NT2/D1 (cell line): ENCODE results near the gene ARRB1.

Experiments
- DNase-seq: peaks from one replicate; pipeline ENCODE4 v3.0.0-alpha.2; 2011; ENCODE audit warnings: low read depth, low spot score
- H3K27me3 ChIP-seq: 2 replicates; pipeline ENCODE4 v1.6.0; 2011; ENCODE audit warnings: mild to moderate bottlenecking; ENCODE audit not compliant: insufficient read length, insufficient read depth
- H3K36me3 ChIP-seq: 2 replicates; pipeline ENCODE4 v1.6.1; 2011; ENCODE audit warnings: mild to moderate bottlenecking, low read length, mixed read lengths; ENCODE audit not compliant: insufficient read depth, insufficient read length
- H3K4me1 ChIP-seq: 2 replicates; pipeline ENCODE4 v1.5.1; 2011; ENCODE audit not compliant: insufficient read depth, insufficient read length
- H3K4me3 ChIP-seq: 2 replicates; pipeline ENCODE4 v1.5.1; 2011; ENCODE audit warnings: low read depth; ENCODE audit not compliant: insufficient read length
- H3K9ac ChIP-seq: 2 replicates; pipeline ENCODE4 v1.6.0; 2011; ENCODE audit warnings: low read depth; ENCODE audit not compliant: insufficient read length
- H3K9me3 ChIP-seq: 2 replicates; pipeline ENCODE4 v1.5.1; 2011; ENCODE audit warnings: mild to moderate bottlenecking, low read length; ENCODE audit not compliant: insufficient read depth
- SUZ12 ChIP-seq: IDR thresholded peaks from 2 replicates; pipeline ENCODE4 v1.6.1; 2011; ENCODE audit not compliant: insufficient read length, insufficient read depth; ENCODE audit errors: extremely low read depth
- YY1 ChIP-seq: IDR thresholded peaks from 2 replicates; pipeline ENCODE4 v1.6.1; 2011; ENCODE audit not compliant: insufficient read length, insufficient read depth
- ZNF274 ChIP-seq: IDR thresholded peaks from 2 replicates; pipeline ENCODE4 v1.6.1; 2011; ENCODE audit warnings: mild to moderate bottlenecking, low read depth, low read length

Gene ARRB1

DNA sequence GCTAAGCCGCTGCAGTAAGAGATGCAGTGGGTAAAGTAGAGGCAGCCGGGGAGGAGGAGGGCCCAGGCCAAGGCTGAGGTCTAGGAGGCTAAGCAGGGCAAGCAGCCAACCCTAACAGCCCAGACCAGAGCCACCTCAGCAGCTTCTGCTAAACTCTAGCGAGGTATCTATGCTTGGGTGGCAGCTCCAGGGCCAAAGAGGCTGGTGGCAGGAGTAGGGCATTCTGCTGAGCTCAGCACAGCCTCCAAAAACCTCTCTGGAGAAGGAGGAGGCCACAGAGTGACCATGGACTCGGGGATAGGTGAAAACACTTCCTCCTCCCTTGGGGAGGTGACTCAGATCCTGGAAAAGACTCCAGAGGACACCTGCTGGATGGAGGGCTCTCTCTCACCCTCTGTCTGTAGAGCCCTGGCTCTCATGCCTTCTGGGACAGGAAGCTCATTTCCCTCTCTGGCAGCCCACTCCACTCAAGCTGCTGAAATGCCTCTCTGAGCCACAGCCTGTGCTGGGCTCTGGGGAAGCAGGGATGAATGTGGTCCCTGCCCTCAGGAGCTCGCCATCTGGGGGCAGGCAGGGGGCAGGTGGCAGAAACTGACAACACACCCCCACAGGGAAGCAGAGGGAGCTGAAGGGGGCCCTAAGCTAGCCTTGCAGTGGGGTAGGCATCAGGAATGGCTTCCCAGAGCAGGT is 127.4 kb downstream of the ARRB1 start:
- no peaks in the 10 kb centered on the region for H3K36me3 ChIP-seq
- DNase-seq: no peak
- no peaks in the 10 kb centered on the region for H3K9me3 ChIP-seq
- H3K9ac ChIP-seq: no peak overlapping the region
- no peak overlapping the region for H3K4me3 ChIP-seq
- no peaks in the 10 kb centered on the region for H3K4me1 ChIP-seq
- TF ChIP-seq SUZ12: no peak
- no peak for TF ChIP-seq YY1
- H3K27me3 ChIP-seq: no peaks in the 10 kb centered on the region

DNA sequence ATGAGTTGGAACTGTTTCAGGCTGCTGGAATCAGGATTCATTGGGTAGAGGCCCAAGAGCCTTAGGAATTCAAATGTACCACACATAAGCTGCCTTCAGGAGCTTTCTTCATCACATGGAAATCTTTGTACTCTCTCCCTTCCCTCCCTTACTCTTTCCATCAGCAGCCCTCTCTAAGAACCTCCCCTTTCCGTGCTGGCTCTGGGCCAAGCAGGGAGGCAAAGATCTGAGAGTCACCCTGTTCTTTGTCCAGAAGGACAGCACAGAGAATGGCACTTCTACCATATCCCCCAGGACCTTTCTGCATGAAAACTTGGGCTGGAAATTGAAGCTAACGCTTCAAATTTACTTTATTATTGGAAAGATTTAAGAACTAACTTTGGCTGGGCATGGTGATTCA is 131.6 kb downstream of the ARRB1 start:
- no peaks in the 10 kb centered on the region for H3K4me1 ChIP-seq
- no peaks in the 10 kb centered on the region for H3K36me3 ChIP-seq
- H3K9ac ChIP-seq: no peak overlapping the region
- H3K27me3 ChIP-seq: peaks cover 30% of the 10 kb centered on the region
- no peak overlapping the region for H3K4me3 ChIP-seq
- no peak for DNase-seq
- TF ChIP-seq SUZ12: no peak
- no peak for TF ChIP-seq YY1
- no peak for TF ChIP-seq ZNF274
- no peaks in the 10 kb centered on the region for H3K9me3 ChIP-seq

DNA sequence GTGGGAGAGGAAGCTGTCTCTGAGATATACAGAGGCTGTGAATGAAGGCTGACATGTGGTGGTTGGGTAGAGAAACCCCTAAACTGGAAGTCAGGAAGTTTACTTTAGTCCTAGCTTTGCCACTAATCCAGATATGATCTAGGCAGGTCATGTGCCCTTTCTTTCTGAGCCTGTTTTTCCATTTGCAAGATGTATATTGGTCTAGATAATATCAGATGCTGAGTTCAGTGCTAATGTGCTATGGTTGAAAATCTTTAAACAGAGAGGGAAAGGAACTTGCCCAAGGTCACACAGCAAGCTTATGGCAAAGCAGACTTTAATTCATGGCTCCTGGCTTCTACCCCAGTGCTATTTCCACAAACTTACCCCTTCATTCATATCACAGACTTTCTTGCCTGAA is 136.6 kb downstream of the ARRB1 start:
- Histone ChIP-seq H3K4me1 (no peaks in the 10 kb centered on the region), H3K4me3 (no peak overlapping the region), H3K27me3 (peaks cover 41% of the 10 kb centered on the region), H3K9ac (no peak overlapping the region), H3K9me3 (no peaks in the 10 kb centered on the region), H3K36me3 (no peaks in the 10 kb centered on the region)
- TF ChIP-seq ZNF274: no peak
- TF ChIP-seq YY1: no peak
- no peak for TF ChIP-seq SUZ12
- DNase-seq: no peak

DNA sequence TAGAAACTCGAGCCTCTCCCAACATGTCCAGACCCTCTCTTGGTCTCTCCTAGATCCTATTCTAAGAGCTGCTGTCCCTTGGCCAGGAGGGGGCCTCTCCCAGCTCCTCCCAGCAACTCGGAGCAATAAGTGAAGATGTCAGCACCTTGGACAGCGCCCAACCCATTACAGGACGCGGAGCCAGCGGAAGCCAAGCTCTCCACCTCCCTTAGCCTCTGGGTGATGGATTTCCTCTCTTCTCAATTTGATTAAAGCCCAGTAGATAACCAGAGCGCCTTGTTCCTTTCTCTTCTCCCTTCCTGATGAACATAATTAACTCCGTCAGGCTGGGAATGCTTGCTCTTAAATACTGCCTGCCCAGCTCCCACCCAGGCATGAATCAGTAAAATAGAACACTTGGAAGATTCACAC is 137.0 kb downstream of the ARRB1 start:
- no peaks in the 10 kb centered on the region for H3K9me3 ChIP-seq
- H3K9ac ChIP-seq: no peak overlapping the region
- peaks cover 41% of the 10 kb centered on the region for H3K27me3 ChIP-seq
- DNase-seq: peak; percentile 91
- H3K36me3 ChIP-seq: no peaks in the 10 kb centered on the region
- no peak for TF ChIP-seq YY1
- TF ChIP-seq SUZ12: no peak
- TF ChIP-seq ZNF274: no peak
- H3K4me1 ChIP-seq: no peaks in the 10 kb centered on the region
- H3K4me3 ChIP-seq: no peak overlapping the region
